Right cardiac atrium (tissue), 5 donors: ENCODE results near the gene LPAR6. TPM values are rescaled to one million over a fixed set of nuclear protein-coding genes. Genes with fewer than 3 reads are reported as not detected.
"Not testable (repeated sequence)": the region's sequence is repeated elsewhere in the genome, so short reads cannot be mapped to it uniquely, and the experiment has no call there.

ENCODE experiments used
- ATAC-seq, 2 donors: fragments of 200-7000 bp; cut with Tn5 transposase; one replicate each; pipeline versions ENCODE4 v1.8.0 to v1.9.1; 2020; ENCODE audit warnings: moderate library complexity in 2 of 2, mild to moderate bottlenecking in 1 of 2
- DNase-seq, 3 donors: peaks; one replicate each; pipeline ENCODE4 v3.0.0-alpha.2; 2020
- H3K27ac ChIP-seq: one replicate; pipeline ENCODE4 v1.5.1; 2013; ENCODE audit warnings: mild to moderate bottlenecking, low read length, control low read depth, moderate library complexity
- H3K27me3 ChIP-seq: one replicate; pipeline ENCODE4 v1.6.1; 2013; ENCODE audit not compliant: control insufficient read depth, insufficient read depth
- H3K4me1 ChIP-seq: one replicate; pipeline ENCODE4 v1.6.1; 2013; ENCODE audit warnings: low read length; ENCODE audit not compliant: control insufficient read depth, insufficient read depth
- H3K4me3 ChIP-seq: one replicate; pipeline ENCODE4 v1.5.1; 2013; ENCODE audit warnings: low read length, control low read depth
- H3K9me3 ChIP-seq: one replicate; pipeline ENCODE4 v1.6.1; 2013; ENCODE audit warnings: low read length; ENCODE audit not compliant: control insufficient read depth
- WGBS: extraction: QIAGEN DNeasy Blood & Tissue Kit; methylation state at CpG from one replicate; pipeline ENCODE4 v1.1.7; 2013; 5-methylcytosine and 5-hydroxymethylcytosine counted together
- intact Hi-C, 4 donors: fragments of 100-400 bp; cut with DNase I; formaldehyde crosslinking; loops; one replicate each; pipeline versions ENCODE4 v1.11.0 to v1.14.0; 2022 to 2023
- polyA plus RNA-seq: library from polyadenylated mRNA; stranded (reverse); fragments of 200-250 nt; gene quantifications from one replicate; pipeline ENCODE4 v1.2.3, GENCODE V29; 2013
- total RNA-seq, 4 donors: library from RNA; stranded (reverse); fragmentation: NEBNext Ultra II Directional; extraction: Animal tissue kit (Norgen Biotek cat#: 25700); gene quantifications; one replicate each; pipeline ENCODE4 v1.2.1, GENCODE V29; 2021
- donor health status: healthy with polysubstance abuse.
- donor health status: DM: no; HTN: yes; CAD: no.
- donor health status: DM: no; HTN: no; CAD: no.
- donor health status: DM: no; HTN: yes; CAD: no; lungs with severe emphysema.
- donor health status: DM: yes; HTN: yes; CAD: no.

LPAR6 gene
- total and polyA plus RNA-seq, 5 donors = 11.5 to 17.4 (median 14.3) TPM

GRCh38 chr13:48436661-48437288 is 23.9 kb upstream of the LPAR6 start:
- 35% methylated on average over 2 of the region's 2 CpGs for WGBS
- peak in 1 of 2 donors; percentile 21 for ATAC-seq
- Histone ChIP-seq H3K27me3 (no peaks in the 10 kb centered on the region), H3K4me3 (peak overlapping the region; percentile 10), H3K27ac (no peak overlapping the region), H3K9me3 (no peaks in the 10 kb centered on the region), H3K4me1 (peaks cover 5% of the 10 kb centered on the region)
- intact Hi-C loops = no loop called here
- DNase-seq = no peak

- Histone ChIP-seq H3K4me1 (peaks cover 6% of the 10 kb centered on the region), H3K9me3 (no peaks in the 10 kb centered on the region), H3K4me3 (no peak overlapping the region), H3K27ac (no peak overlapping the region), H3K27me3 (no peaks in the 10 kb centered on the region)
- WGBS = 94% methylated on average over 3 of the region's 3 CpGs
- no peak for ATAC-seq
- no peak for DNase-seq
- intact Hi-C loops = no loop called here
Observed at GRCh38 chr13:48434200-48434599, 21.3 kb upstream of the LPAR6 start.

- no peaks in the 10 kb centered on the region for H3K27me3 ChIP-seq
- H3K27ac ChIP-seq = no peak overlapping the region
- no peaks in the 10 kb centered on the region for H3K9me3 ChIP-seq
- DNase-seq (no peak), ATAC-seq (no peak)
- WGBS = 14% methylated on average over 2 of the region's 2 CpGs
- intact Hi-C loops = no loop called here
- H3K4me1 ChIP-seq = peaks cover 5% of the 10 kb centered on the region
- no peak overlapping the region for H3K4me3 ChIP-seq
Observed at GRCh38 chr13:48431987-48432615, 19.2 kb upstream of the LPAR6 start.

- DNase-seq (no peak), ATAC-seq (peak in 1 of 2 donors; percentile 63)
- intact Hi-C loops = no loop called here
- 49% methylated on average over 5 of the region's 5 CpGs for WGBS
- H3K4me3 ChIP-seq = no peak overlapping the region
- no peaks in the 10 kb centered on the region for H3K27me3 ChIP-seq
- no peaks in the 10 kb centered on the region for H3K9me3 ChIP-seq
- no peak overlapping the region for H3K27ac ChIP-seq
- peaks cover 5% of the 10 kb centered on the region for H3K4me1 ChIP-seq
Observed at GRCh38 chr13:48431431-48431830, 18.5 kb upstream of the LPAR6 start.

GRCh38 chr13:48429886-48430285 is 17.0 kb upstream of the LPAR6 start:
- no peak overlapping the region for H3K4me3 ChIP-seq
- no peaks in the 10 kb centered on the region for H3K9me3 ChIP-seq
- H3K4me1 ChIP-seq = peaks cover 5% of the 10 kb centered on the region
- intact Hi-C loops = no loop called here
- H3K27ac ChIP-seq = no peak overlapping the region
- DNase-seq = no peak
- ATAC-seq = no peak
- no peaks in the 10 kb centered on the region for H3K27me3 ChIP-seq

- DNase-seq (no peak), ATAC-seq (no peak)
- Histone ChIP-seq H3K9me3 (no peaks in the 10 kb centered on the region), H3K4me3 (no peak overlapping the region), H3K27ac (no peak overlapping the region), H3K4me1 (peaks cover 3% of the 10 kb centered on the region), H3K27me3 (no peaks in the 10 kb centered on the region)
- intact Hi-C loops = no loop called here
- WGBS = 90% methylated on average over 3 of the region's 3 CpGs
Observed at GRCh38 chr13:48429036-48429435, 16.1 kb upstream of the LPAR6 start.

- H3K27ac ChIP-seq, intact Hi-C loops: not testable (repeated sequence)
- 82% methylated on average over 8 of the region's 9 CpGs for WGBS
Observed at GRCh38 chr13:48426755-48427298, 13.9 kb upstream of the LPAR6 start.

GRCh38 chr13:48426052-48426451 is 13.1 kb upstream of the LPAR6 start:
- ATAC-seq (no peak), DNase-seq (no peak)
- no peaks in the 10 kb centered on the region for H3K27me3 ChIP-seq
- no peaks in the 10 kb centered on the region for H3K9me3 ChIP-seq
- H3K4me3 ChIP-seq = no peak overlapping the region
- H3K4me1 ChIP-seq = peaks cover 3% of the 10 kb centered on the region
- H3K27ac ChIP-seq = no peak overlapping the region
- intact Hi-C loops = no loop called here

More at GRCh38 chr13:48426755-48427298, 13.9 kb upstream of the LPAR6 start:
- H3K4me3 ChIP-seq, H3K4me1 ChIP-seq, ATAC-seq, H3K27me3 ChIP-seq, DNase-seq, H3K9me3 ChIP-seq: not testable (repeated sequence)

- WGBS = 98% methylated on average over 3 of the region's 3 CpGs
- intact Hi-C loops = no loop called here
- H3K4me3 ChIP-seq = no peak overlapping the region
- H3K9me3 ChIP-seq = no peaks in the 10 kb centered on the region
- no peak overlapping the region for H3K27ac ChIP-seq
- peaks cover 2% of the 10 kb centered on the region for H3K4me1 ChIP-seq
- no peaks in the 10 kb centered on the region for H3K27me3 ChIP-seq
- DNase-seq = no peak
- ATAC-seq = no peak
Observed at GRCh38 chr13:48424212-48424611, 11.3 kb upstream of the LPAR6 start.

GRCh38 chr13:48422003-48422402 is 9.1 kb upstream of the LPAR6 start:
- ATAC-seq, H3K27me3 ChIP-seq, intact Hi-C loops, H3K4me1 ChIP-seq, H3K4me3 ChIP-seq, H3K9me3 ChIP-seq, DNase-seq, H3K27ac ChIP-seq: not testable (repeated sequence)
- 98% methylated on average over 5 of the region's 5 CpGs for WGBS

GRCh38 chr13:48415516-48415915 is 2.6 kb upstream of the LPAR6 start:
- intact Hi-C loops = loop anchor here in 1 of 4 donors (10.0 kb wide), 1 partner anchor 159 kb away; no protein-coding TSS in a partner anchor
- no peak overlapping the region for H3K4me3 ChIP-seq
- H3K4me1 ChIP-seq = peaks cover 2% of the 10 kb centered on the region
- no peaks in the 10 kb centered on the region for H3K27me3 ChIP-seq
- H3K27ac ChIP-seq = no peak overlapping the region
- 92% methylated on average over 2 of the region's 2 CpGs for WGBS
- DNase-seq = no peak
- ATAC-seq = no peak
- no peaks in the 10 kb centered on the region for H3K9me3 ChIP-seq
